GM11168 (cell line): ENCODE data around the gene IL1R2.

Experiments used
- in situ Hi-C: fragments of 300-500 bp; cut with MboI; formaldehyde crosslinking; loops from one replicate; pipeline ENCODE4 v1.12.0; 2022; ENCODE audit warnings: low sequenced_read_pairs; ENCODE audit not compliant: unreplicated experiment

Gene IL1R2, protein sequence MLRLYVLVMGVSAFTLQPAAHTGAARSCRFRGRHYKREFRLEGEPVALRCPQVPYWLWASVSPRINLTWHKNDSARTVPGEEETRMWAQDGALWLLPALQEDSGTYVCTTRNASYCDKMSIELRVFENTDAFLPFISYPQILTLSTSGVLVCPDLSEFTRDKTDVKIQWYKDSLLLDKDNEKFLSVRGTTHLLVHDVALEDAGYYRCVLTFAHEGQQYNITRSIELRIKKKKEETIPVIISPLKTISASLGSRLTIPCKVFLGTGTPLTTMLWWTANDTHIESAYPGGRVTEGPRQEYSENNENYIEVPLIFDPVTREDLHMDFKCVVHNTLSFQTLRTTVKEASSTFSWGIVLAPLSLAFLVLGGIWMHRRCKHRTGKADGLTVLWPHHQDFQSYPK

GRCh38 chr2:101991721-101992145 lies at the start of gene IL1R2:
IL1R2 (plus strand) TSS chr2:101991960; CDS start chr2:102008576, 16,616 bp downstream.
- in situ Hi-C loops: no loop called here

- in situ Hi-C loops: no loop called here
Measured at GRCh38 chr2:101942851-101943250, 48.9 kb upstream of the IL1R2 start.

DNA sequence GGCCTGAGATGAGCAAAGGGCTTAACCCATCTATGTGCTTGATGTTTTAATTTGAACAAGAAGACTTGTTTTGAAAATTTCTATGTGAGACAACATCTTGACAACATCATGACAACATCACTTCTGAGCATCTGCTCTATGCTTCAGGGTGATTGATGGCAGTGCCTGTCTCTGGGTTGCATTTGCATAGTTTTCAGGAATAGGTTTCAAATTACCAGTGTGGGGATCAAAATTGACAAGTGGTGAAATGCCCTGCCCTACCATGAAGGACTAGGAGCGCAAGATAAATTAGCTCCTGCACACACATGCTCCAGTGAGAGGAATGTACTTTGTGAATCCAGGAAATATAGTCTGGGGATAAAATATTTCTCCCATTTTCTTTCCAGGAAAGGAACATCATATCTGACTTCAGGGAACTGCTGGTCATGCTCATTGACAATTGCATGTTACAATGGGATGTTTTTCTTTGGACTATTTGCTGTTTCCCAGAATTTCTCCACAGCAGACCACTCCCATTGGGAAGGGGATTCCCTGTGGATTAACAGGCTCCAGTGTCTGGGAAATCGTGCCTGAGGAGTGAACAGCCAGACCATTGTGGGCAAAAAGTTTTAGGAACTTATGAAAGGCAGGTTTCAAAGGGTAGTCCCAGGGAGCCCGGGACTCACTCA lies 45.3 kb upstream of the IL1R2 start:
- in situ Hi-C loops: no loop called here

DNA sequence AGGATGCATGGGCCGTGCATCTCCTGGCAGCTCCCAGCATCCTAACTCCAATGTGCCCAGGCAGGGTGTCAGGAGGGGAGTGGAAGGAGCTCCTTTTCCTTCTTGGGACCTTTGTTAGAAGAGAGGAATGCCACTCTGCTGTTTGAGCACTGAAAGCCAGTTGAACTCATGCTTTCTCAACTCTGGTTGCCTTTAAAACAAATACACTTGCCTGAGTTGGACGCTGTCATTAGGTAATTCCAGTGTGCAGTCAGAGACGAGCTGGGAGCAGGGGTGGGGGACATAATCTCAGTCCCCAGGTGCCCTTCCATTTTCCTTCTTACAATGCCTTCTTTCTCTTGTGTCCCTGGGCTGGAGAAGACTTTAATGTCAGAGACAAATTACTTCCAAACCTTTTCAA lies 44.4 kb upstream of the IL1R2 start:
- in situ Hi-C loops: no loop called here

DNA sequence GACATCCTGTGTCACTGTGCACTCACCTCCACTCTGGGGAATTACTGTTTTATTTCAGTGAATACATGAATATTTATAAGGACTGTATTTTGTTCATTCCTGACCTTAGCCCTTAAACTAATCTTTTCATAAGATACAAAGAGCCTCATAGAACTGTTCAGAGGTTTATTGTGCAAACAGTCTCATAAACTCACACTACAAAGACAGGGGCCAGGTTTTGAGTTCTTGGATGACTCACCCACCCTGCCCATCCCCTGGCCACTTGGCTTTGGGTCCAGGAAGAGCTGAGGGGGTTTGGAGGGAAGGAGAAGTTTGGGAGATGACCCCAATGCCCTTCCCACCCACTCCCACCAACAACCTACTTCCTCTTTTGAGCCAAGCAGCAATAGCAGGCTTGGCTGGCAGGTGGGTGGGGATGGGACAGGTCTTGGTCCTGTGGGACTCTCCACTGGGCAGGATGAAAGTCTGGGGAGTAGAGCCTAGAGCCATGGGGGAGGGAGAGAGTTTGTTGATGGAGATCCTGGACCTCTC lies 43.1 kb upstream of the IL1R2 start:
- in situ Hi-C loops: no loop called here

GRCh38 chr2:101949304-101949703 lies 42.5 kb upstream of the IL1R2 start:
- in situ Hi-C loops: no loop called here

- in situ Hi-C loops: no loop called here
Measured at GRCh38 chr2:101951296-101951695, 40.5 kb upstream of the IL1R2 start.

GRCh38 chr2:101952551-101952950 lies 39.2 kb upstream of the IL1R2 start:
- in situ Hi-C loops: no loop called here

- in situ Hi-C loops: no loop called here
Measured at GRCh38 chr2:101956465-101957438, 35.0 kb upstream of the IL1R2 start.

DNA sequence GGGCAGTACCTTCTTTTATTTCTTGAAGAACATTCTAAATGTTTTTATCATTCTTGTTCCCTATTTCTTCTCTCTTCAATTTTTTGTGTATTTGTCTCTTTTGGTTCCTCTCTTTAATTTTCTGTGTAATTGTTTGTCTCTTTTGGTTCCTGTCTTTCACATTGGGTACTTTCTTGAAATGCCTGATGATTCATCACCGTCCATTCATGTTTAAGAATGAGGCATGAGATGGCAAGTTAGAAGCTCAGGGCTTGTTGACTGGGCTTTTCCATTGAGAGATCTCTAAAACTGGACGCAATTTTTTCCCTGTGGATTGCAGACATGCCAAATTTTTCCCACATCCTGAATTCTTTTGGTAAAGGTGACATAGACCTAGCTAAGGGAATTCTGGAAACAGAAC lies 33.7 kb upstream of the IL1R2 start:
- in situ Hi-C loops: no loop called here

DNA sequence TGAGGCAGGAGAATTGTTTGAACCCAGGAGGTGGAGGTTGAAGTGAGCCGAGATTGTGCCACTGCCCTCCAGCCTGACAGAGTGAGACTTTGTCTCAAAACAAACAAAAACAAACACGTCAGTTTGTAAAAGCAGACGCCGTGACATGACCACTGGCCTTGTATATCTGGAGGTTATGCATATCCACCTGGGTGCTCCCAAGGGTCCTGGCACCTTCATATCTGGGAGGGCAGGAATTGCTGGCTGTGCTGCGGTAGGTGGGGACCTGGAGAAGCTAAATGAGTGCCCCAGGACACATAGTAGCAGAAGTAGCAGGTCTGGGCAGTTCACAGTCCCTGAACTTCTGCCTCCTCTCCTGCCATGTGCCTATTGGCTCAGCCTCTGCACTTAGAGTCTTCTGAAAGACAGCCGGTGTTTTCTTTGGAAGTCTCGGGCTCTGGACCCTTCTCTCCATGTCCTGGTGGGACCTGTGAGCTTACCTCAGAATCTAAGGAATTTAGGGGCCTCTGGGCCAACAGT lies 30.9 kb upstream of the IL1R2 start:
- in situ Hi-C loops: no loop called here

DNA sequence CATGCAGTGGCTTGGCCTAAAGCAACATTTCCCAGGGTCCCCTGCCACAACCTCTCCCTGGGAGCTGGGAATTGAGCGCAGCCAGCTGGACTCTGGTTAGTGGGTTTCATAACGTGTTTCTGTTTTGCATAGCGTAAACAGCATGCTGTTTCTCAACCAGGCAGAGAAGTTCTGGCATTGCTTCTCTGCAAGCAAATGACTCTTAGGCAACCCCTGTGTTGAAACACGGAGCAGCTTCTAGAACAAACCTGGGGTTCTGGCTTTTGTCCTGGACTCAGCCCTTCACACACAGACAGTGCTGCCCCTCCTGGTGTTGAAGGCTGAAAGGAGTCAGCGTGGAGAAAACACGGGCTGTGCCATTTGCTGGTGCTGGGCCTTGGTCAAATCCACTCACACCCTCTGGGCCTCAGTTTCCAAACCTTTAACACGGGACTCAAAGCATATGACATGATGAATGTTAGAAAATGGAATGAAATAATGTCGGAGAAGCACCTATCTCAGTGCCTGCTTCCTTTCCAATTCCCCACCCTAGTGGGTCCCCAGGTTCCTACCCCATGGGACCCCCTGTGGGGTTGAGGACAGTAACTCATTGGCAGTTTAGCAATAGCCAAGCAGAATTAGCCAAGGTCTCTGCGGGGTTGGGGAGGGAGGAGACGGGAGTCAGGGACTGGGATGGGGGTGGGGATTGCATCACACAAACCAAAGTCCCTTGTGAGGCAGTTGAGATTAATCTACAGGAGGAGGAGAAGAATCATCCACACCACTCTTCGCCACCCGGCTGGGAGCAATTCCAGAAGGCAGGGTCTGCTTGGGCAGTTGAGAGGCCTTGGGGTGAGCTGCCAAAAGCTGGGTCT lies 30.2 kb upstream of the IL1R2 start:
- in situ Hi-C loops: no loop called here

DNA sequence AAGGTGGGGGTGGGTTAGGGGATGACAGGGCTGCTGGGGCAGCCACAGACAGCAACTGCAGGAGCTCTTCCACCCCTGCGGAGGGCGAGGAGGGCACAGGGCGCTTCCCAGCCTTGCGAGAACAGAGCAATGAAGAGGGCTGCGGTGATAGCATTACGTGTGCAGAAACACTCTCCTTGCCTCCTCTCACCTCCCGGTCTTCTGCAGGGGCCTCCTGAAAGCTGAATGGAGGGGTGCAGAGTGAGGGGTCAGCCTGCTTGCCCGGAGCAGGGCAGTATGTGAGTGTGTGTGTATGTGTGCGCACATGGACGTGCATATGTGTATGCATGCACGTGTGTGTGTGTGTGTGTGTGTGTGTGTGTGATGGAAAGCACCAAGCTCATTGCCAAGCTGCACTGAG lies 29.5 kb upstream of the IL1R2 start:
- in situ Hi-C loops: no loop called here

GRCh38 chr2:101963198-101963597 lies 28.6 kb upstream of the IL1R2 start:
- in situ Hi-C loops: no loop called here

- in situ Hi-C loops: no loop called here
Measured at GRCh38 chr2:101967826-101968513, 23.8 kb upstream of the IL1R2 start.

DNA sequence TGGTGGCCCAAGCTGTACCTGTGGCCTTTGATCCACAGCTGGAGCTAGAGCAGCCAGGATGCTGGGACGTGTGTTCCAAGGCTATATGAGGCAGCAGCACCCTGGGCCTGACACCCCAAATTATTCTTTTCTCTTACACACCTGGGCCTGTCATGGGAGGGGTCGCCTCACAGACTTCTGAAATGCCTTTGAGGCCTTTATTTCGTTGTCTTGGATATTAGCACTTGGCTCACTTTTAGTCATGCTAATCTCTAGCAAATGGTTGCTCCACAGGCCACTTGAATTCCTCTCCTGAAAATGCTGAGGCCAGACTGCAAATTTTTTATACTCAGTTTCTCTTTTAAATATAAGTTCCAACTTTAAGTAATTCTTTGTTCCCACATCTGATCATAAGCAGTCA lies 22.0 kb upstream of the IL1R2 start:
- in situ Hi-C loops: no loop called here

- in situ Hi-C loops: no loop called here
Measured at GRCh38 chr2:101970901-101971300, 20.9 kb upstream of the IL1R2 start.

GRCh38 chr2:101971836-101972235 lies 19.9 kb upstream of the IL1R2 start:
- in situ Hi-C loops: no loop called here
